ENCODE data around the gene SORCS2.

- TF ChIP-seq POLR2A (IDR thresholded peaks at IDR 0.05): no peak
- TF ChIP-seq CTCF (IDR thresholded peaks at IDR 0.05): no peak
Measured at GRCh38 chr4:7398104-7398423, 205.7 kb downstream of the SORCS2 start.
